Sigmoid colon (tissue), 7 donors: ENCODE data around the gene PEX16. TPM values are rescaled to one million over a fixed set of nuclear protein-coding genes. Genes with fewer than 3 reads are reported as not detected.

ENCODE experiments used
- DNase-seq: peaks from one replicate; pipeline ENCODE4 v3.0.0-alpha.2; 2019
- H3K27ac ChIP-seq, 4 donors: fragments of 200-600 bp; sonication (generic); one replicate each; pipeline ENCODE4 v1.5.1; 2016 to 2019; ENCODE audit warnings: mild to moderate bottlenecking in 1 of 4
- H3K27me3 ChIP-seq, 3 donors: fragments of 200-600 bp; sonication (generic); one replicate each; pipeline ENCODE4 v1.5.1; 2019; ENCODE audit warnings: mild to moderate bottlenecking in 1 of 3
- H3K36me3 ChIP-seq, 4 donors: fragments of 200-600 bp; sonication (generic); one replicate each; pipeline ENCODE4 v1.5.1; 2016 to 2019
- H3K4me1 ChIP-seq, 4 donors: fragments of 200-600 bp; sonication (generic); one replicate each; pipeline ENCODE4 v1.5.1; 2017 to 2019
- H3K4me3 ChIP-seq, 4 donors: fragments of 200-600 bp; sonication (generic); one replicate each; pipeline ENCODE4 v1.5.1; 2017 to 2019; ENCODE audit warnings: mild to moderate bottlenecking in 2 of 4, moderate library complexity in 1 of 4
- H3K9me3 ChIP-seq, 4 donors: fragments of 200-600 bp in 3 of 4; sonication (generic) in 3 of 4; one replicate each; pipeline versions ENCODE4 v1.5.1 to v1.6.1; 2013 to 2019
- CTCF ChIP-seq, 4 experiments: fragments of 450-650 bp in 3 of 4; fragments of 200-600 bp in 1 of 4; IDR thresholded peaks; one replicate each; pipeline ENCODE4 v1.5.1; 2016 to 2019; ENCODE audit warnings: antibody characterized with exemption in 4 of 4, mild to moderate bottlenecking in 3 of 4, moderate library complexity in 2 of 4
- EP300 ChIP-seq, 4 donors: sonication (generic); formaldehyde crosslinking; IDR thresholded peaks; one replicate each; pipeline ENCODE4 v1.6.1; 2017; ENCODE audit warnings: antibody characterized with exemption in 4 of 4
- POLR2A ChIP-seq, 2 donors: fragments of 450-650 bp; IDR thresholded peaks; one replicate each; pipeline ENCODE4 v1.6.1; 2016; ENCODE audit warnings: antibody characterized with exemption in 2 of 2, mild to moderate bottlenecking in 2 of 2, moderate library complexity in 2 of 2
- POLR2AphosphoS5 ChIP-seq, 4 donors: sonication (generic); formaldehyde crosslinking; IDR thresholded peaks; one replicate each; pipeline ENCODE4 v1.6.1; 2017; ENCODE audit warnings: antibody characterized with exemption in 4 of 4
- WGBS, 2 donors: extraction: QIAGEN DNeasy Blood & Tissue Kit; methylation state at CpG; one replicate each; pipeline ENCODE4 v1.1.7; 2013; 5-methylcytosine and 5-hydroxymethylcytosine counted together
- intact Hi-C: fragments of 100-400 bp; cut with DNase I; formaldehyde crosslinking; loops from one replicate; pipeline ENCODE4 v1.15.1; 2023
- polyA plus RNA-seq, 3 donors: library from polyadenylated mRNA; stranded (reverse); fragments of 200-250 nt; gene quantifications; one replicate each; pipeline ENCODE4 v1.2.3, GENCODE V29; 2013
- total RNA-seq, 4 donors: library from RNA; depleted of rRNA; stranded (reverse); fragments of >200 nt; gene quantifications; one replicate each; pipeline ENCODE4 v1.1.0, GENCODE V29; 2016
- donor health status: healthy with polysubstance abuse.
- donor health status: Bipolar disorder and iron deficiency.
- donor health status: healthy.

Gene PEX16
- total and polyA plus RNA-seq, 7 donors: 13.8 to 46.3 (median 28.2) TPM

- intact Hi-C loops: loop anchor here (10.0 kb wide), 2 partner anchors 275 to 335 kb away; no protein-coding TSS in a partner anchor
- Histone ChIP-seq H3K27ac (peak overlapping the region in 2 of 4 donors; percentile 9 to 35), H3K36me3 (peaks cover 0 to 21% (median 5%) of the 10 kb centered on the region in 4 donors), H3K27me3 (no peaks in the 10 kb centered on the region), H3K9me3 (no peaks in the 10 kb centered on the region), H3K4me1 (peaks cover 0 to 7% (median 1%) of the 10 kb centered on the region in 4 donors), H3K4me3 (no peak overlapping the region)
- no peak for TF ChIP-seq POLR2A (IDR thresholded peaks at IDR 0.05)
- TF ChIP-seq CTCF (IDR thresholded peaks at IDR 0.05): no peak
- no peak for TF ChIP-seq EP300 (IDR thresholded peaks at IDR 0.05)
- TF ChIP-seq POLR2AphosphoS5 (IDR thresholded peaks at IDR 0.05): no peak
- no peak for DNase-seq
- WGBS, 2 donors: 95 to 97% methylated on average over 1 of the region's 1 CpG
Measured at GRCh38 chr11:45959851-45960250, 42.2 kb upstream of the PEX16 start.

- TF ChIP-seq POLR2A (IDR thresholded peaks at IDR 0.05) (no peak), EP300 (IDR thresholded peaks at IDR 0.05) (no peak), CTCF (IDR thresholded peaks at IDR 0.05) (no peak)
- no peak for DNase-seq
- Histone ChIP-seq H3K27ac (no peak overlapping the region), H3K9me3 (no peaks in the 10 kb centered on the region), H3K4me3 (no peak overlapping the region), H3K4me1 (peaks cover 0 to 5% (median 0%) of the 10 kb centered on the region in 4 donors), H3K36me3 (peaks cover 38 to 81% (median 51%) of the 10 kb centered on the region in 4 donors), H3K27me3 (no peaks in the 10 kb centered on the region)
- intact Hi-C loops: no loop called here
- 95 to 96% methylated on average over 1 of the region's 1 CpG for WGBS, 2 donors
Measured at GRCh38 chr11:45949992-45950407, 32.3 kb upstream of the PEX16 start.

GRCh38 chr11:45948356-45948755, 30.7 kb upstream of the PEX16 start:
- Histone ChIP-seq H3K9me3 (no peaks in the 10 kb centered on the region), H3K4me3 (no peak overlapping the region), H3K27ac (no peak overlapping the region), H3K4me1 (peaks cover 0 to 5% (median 0%) of the 10 kb centered on the region in 4 donors), H3K27me3 (no peaks in the 10 kb centered on the region), H3K36me3 (peaks cover 39 to 95% (median 50%) of the 10 kb centered on the region in 4 donors)
- intact Hi-C loops: no loop called here
- no peak for DNase-seq
- WGBS, 2 donors: 96 to 98% methylated on average over 3 of the region's 3 CpGs
- TF ChIP-seq POLR2A (IDR thresholded peaks at IDR 0.05) (no peak), EP300 (IDR thresholded peaks at IDR 0.05) (no peak), CTCF (IDR thresholded peaks at IDR 0.05) (no peak), POLR2AphosphoS5 (IDR thresholded peaks at IDR 0.05) (no peak)

- Histone ChIP-seq H3K36me3 (peaks cover 34 to 93% (median 45%) of the 10 kb centered on the region in 4 donors), H3K4me1 (peaks cover 0 to 5% (median 0%) of the 10 kb centered on the region in 4 donors), H3K27me3 (no peaks in the 10 kb centered on the region), H3K9me3 (no peaks in the 10 kb centered on the region), H3K4me3 (no peak overlapping the region), H3K27ac (no peak overlapping the region)
- intact Hi-C loops: no loop called here
- TF ChIP-seq CTCF (IDR thresholded peaks at IDR 0.05) (no peak), EP300 (IDR thresholded peaks at IDR 0.05) (no peak), POLR2A (IDR thresholded peaks at IDR 0.05) (no peak), POLR2AphosphoS5 (IDR thresholded peaks at IDR 0.05) (no peak)
- WGBS, 2 donors: 98% methylated on average over 1 of the region's 1 CpG
- DNase-seq: no peak
Measured at GRCh38 chr11:45947885-45948284, 30.2 kb upstream of the PEX16 start.
